Measurements from ENCODE around the gene OSM.

- TF ChIP-seq POLR2A (IDR thresholded peaks at IDR 0.05; ENCODE audit: low read depth, low read length) (no peak), CTCF (IDR thresholded peaks at IDR 0.05; ENCODE audit: extremely low read depth in 1 of 2, insufficient read depth in 1 of 2, low read depth in 1 of 2, low read length in 2 of 2) (no peak), POLR2AphosphoS5 (IDR thresholded peaks at IDR 0.05; ENCODE audit: insufficient read depth, low read depth, low read length) (no peak), FOS (IDR thresholded peaks at IDR 0.05; ENCODE audit: borderline replicate concordance, insufficient read depth, low read length) (no peak), MYC (IDR thresholded peaks at IDR 0.05; ENCODE audit: low read depth, low read length) (no peak), MAX (IDR thresholded peaks at IDR 0.05; ENCODE audit: insufficient read depth, insufficient read length) (no peak)
These were observed 39.0 kb downstream of the OSM start for GRCh38 chr22:30227438-30228228.

Measured in endothelial cell of umbilical vein (primary cell).